Measurements from ENCODE around the gene S100A8. TPM values are rescaled to one million over a fixed set of nuclear protein-coding genes. Genes with fewer than 3 reads are reported as not detected.

Gene S100A8
- total and polyA plus RNA-seq, 4 donors = 38.4 to 99.3 (median 41.9) TPM

- Histone ChIP-seq H3K27me3 (ENCODE audit: control insufficient read depth in 4 of 4, insufficient read depth in 4 of 4, low read length in 3 of 4) (peaks cover 0 to 5% (median 2%) of the 10 kb centered on the region in 4 donors), H3K4me1 (ENCODE audit: control insufficient read depth in 4 of 4, insufficient read depth in 4 of 4, low read length in 3 of 4) (no peaks in the 10 kb centered on the region), H3K36me3 (ENCODE audit: control insufficient read depth in 4 of 4, insufficient read depth in 3 of 4, low read depth in 1 of 4, low read length in 3 of 4) (no peaks in the 10 kb centered on the region), H3K27ac (ENCODE audit: low read depth in 1 of 2, low read length in 2 of 2) (no peak overlapping the region), H3K9me3 (ENCODE audit: control insufficient read depth in 4 of 4, low read length in 3 of 4) (no peaks in the 10 kb centered on the region), H3K4me3 (ENCODE audit: low read depth in 1 of 3, low read length in 3 of 3) (no peak overlapping the region), H3K9ac (ENCODE audit: low read depth in 1 of 2, low read length in 2 of 2) (no peak overlapping the region)
- no peak for TF ChIP-seq ZBTB33 (IDR thresholded peaks at IDR 0.05)
- TF ChIP-seq, protein P1, sequence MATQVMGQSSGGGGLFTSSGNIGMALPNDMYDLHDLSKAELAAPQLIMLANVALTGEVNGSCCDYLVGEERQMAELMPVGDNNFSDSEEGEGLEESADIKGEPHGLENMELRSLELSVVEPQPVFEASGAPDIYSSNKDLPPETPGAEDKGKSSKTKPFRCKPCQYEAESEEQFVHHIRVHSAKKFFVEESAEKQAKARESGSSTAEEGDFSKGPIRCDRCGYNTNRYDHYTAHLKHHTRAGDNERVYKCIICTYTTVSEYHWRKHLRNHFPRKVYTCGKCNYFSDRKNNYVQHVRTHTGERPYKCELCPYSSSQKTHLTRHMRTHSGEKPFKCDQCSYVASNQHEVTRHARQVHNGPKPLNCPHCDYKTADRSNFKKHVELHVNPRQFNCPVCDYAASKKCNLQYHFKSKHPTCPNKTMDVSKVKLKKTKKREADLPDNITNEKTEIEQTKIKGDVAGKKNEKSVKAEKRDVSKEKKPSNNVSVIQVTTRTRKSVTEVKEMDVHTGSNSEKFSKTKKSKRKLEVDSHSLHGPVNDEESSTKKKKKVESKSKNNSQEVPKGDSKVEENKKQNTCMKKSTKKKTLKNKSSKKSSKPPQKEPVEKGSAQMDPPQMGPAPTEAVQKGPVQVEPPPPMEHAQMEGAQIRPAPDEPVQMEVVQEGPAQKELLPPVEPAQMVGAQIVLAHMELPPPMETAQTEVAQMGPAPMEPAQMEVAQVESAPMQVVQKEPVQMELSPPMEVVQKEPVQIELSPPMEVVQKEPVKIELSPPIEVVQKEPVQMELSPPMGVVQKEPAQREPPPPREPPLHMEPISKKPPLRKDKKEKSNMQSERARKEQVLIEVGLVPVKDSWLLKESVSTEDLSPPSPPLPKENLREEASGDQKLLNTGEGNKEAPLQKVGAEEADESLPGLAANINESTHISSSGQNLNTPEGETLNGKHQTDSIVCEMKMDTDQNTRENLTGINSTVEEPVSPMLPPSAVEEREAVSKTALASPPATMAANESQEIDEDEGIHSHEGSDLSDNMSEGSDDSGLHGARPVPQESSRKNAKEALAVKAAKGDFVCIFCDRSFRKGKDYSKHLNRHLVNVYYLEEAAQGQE (IDR thresholded peaks at IDR 0.05) = no peak
- TF ChIP-seq, protein P2, sequence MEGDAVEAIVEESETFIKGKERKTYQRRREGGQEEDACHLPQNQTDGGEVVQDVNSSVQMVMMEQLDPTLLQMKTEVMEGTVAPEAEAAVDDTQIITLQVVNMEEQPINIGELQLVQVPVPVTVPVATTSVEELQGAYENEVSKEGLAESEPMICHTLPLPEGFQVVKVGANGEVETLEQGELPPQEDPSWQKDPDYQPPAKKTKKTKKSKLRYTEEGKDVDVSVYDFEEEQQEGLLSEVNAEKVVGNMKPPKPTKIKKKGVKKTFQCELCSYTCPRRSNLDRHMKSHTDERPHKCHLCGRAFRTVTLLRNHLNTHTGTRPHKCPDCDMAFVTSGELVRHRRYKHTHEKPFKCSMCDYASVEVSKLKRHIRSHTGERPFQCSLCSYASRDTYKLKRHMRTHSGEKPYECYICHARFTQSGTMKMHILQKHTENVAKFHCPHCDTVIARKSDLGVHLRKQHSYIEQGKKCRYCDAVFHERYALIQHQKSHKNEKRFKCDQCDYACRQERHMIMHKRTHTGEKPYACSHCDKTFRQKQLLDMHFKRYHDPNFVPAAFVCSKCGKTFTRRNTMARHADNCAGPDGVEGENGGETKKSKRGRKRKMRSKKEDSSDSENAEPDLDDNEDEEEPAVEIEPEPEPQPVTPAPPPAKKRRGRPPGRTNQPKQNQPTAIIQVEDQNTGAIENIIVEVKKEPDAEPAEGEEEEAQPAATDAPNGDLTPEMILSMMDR (IDR thresholded peaks at IDR 0.05; ENCODE audit: low read depth, low read length, missing input control) = no peak
- TF ChIP-seq GABPA (IDR thresholded peaks at IDR 0.05 in 1 of 2, conservative IDR thresholded peaks at IDR 0.05 in 1 of 2) = no peak
- TF ChIP-seq FOXA2 (IDR thresholded peaks at IDR 0.05) = no peak
- TF ChIP-seq FOXA1 (IDR thresholded peaks at IDR 0.05) = no peak
- no peak for TF ChIP-seq NR2F2 (IDR thresholded peaks at IDR 0.05)
- no peak for TF ChIP-seq SP1 (IDR thresholded peaks at IDR 0.05)
- TF ChIP-seq TAF1 (conservative IDR thresholded peaks at IDR 0.05) = no peak
- no peak for TF ChIP-seq RAD21 (IDR thresholded peaks at IDR 0.05)
- TF ChIP-seq RXRA (IDR thresholded peaks at IDR 0.05) = no peak
- no peak for TF ChIP-seq EGR1 (IDR thresholded peaks at IDR 0.05; ENCODE audit: low read depth in 2 of 2)
- TF ChIP-seq YY1 (IDR thresholded peaks at IDR 0.05) = no peak
- no peak for TF ChIP-seq HNF4G (IDR thresholded peaks at IDR 0.05)
- TF ChIP-seq HNF4A (conservative IDR thresholded peaks at IDR 0.05) = no peak
- TF ChIP-seq JUND (IDR thresholded peaks at IDR 0.05) = no peak
- 59% methylated on average over 2 of the region's 2 CpGs for WGBS
- DNase-seq (ENCODE audit: low spot score) = no peak
Measured at GRCh38 chr1:153368495-153368894, 22.4 kb downstream of the S100A8 start.

DNA sequence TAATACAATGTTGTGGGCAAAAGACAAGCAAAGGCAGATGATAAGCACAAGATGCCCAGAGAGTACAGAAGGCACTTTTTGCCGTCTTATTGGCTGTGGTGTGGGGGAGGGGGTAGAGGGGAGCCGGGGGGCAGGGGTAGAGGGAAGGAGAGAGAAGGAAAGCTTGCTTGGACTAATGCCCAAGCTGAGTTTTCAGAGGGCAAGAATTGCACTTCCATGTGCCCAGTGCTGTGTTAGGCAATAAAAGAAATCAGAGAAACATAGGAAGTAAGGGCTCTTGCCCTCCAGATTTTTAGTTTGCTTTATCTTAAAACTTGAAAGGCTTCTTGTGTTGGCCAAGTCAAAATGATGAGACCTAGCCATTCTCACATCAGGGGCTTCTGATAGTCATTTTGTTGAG is 23.8 kb downstream of the S100A8 start:
- H3K4me1 ChIP-seq (ENCODE audit: control insufficient read depth in 4 of 4, insufficient read depth in 4 of 4, low read length in 3 of 4) = no peaks in the 10 kb centered on the region
- no peaks in the 10 kb centered on the region for H3K9me3 ChIP-seq (ENCODE audit: control insufficient read depth in 4 of 4, low read length in 3 of 4)
- H3K27me3 ChIP-seq (ENCODE audit: control insufficient read depth in 4 of 4, insufficient read depth in 4 of 4, low read length in 3 of 4) = peaks cover 0 to 4% (median 1%) of the 10 kb centered on the region in 4 donors
- H3K9ac ChIP-seq (ENCODE audit: low read depth in 1 of 2, low read length in 2 of 2) = no peak overlapping the region
- no peak overlapping the region for H3K27ac ChIP-seq (ENCODE audit: low read depth in 1 of 2, low read length in 2 of 2)
- no peaks in the 10 kb centered on the region for H3K36me3 ChIP-seq (ENCODE audit: control insufficient read depth in 4 of 4, insufficient read depth in 3 of 4, low read depth in 1 of 4, low read length in 3 of 4)
- 72% methylated on average over 2 of the region's 2 CpGs for WGBS
- DNase-seq (ENCODE audit: low spot score) = no peak
- no peak overlapping the region for H3K4me3 ChIP-seq (ENCODE audit: low read depth in 1 of 3, low read length in 3 of 3)
- TF ChIP-seq FOXA1 (IDR thresholded peaks at IDR 0.05) (no peak), JUND (IDR thresholded peaks at IDR 0.05) (no peak), ZBTB33 (IDR thresholded peaks at IDR 0.05) (no peak), SP1 (IDR thresholded peaks at IDR 0.05) (no peak), HNF4A (conservative IDR thresholded peaks at IDR 0.05) (no peak), TAF1 (conservative IDR thresholded peaks at IDR 0.05) (no peak)
- TF ChIP-seq, protein P1 (IDR thresholded peaks at IDR 0.05) = no peak
- TF ChIP-seq, protein P3, sequence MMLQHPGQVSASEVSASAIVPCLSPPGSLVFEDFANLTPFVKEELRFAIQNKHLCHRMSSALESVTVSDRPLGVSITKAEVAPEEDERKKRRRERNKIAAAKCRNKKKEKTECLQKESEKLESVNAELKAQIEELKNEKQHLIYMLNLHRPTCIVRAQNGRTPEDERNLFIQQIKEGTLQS (IDR thresholded peaks at IDR 0.05) = no peak

All from liver (tissue), 9 donors.